SK-N-MC (cell line): ENCODE data around the gene PABPN1L.

Source experiments
- DNase-seq: peaks from one replicate; pipeline ENCODE4 v3.0.0-alpha.2; 2011; ENCODE audit warnings: low read depth, low spot score
- H3K27ac ChIP-seq: fragments of 200-600 bp; sonication (generic); 2 replicates; pipeline ENCODE4 v1.5.1; 2016; ENCODE audit warnings: mixed run types
- H3K36me3 ChIP-seq: fragments of 200-600 bp; sonication (generic); 2 replicates; pipeline ENCODE4 v1.6.1; 2017; ENCODE audit warnings: antibody characterized with exemption, low read length, mixed read lengths; ENCODE audit not compliant: insufficient read depth
- H3K4me3 ChIP-seq: fragments of 200-600 bp; sonication (generic); 2 replicates; pipeline ENCODE4 v1.5.1; 2016
- H3K9ac ChIP-seq: fragments of 200-600 bp; sonication (generic); 2 replicates; pipeline ENCODE4 v1.8.0; 2017; ENCODE audit warnings: mixed run types, mixed read lengths; ENCODE audit not compliant: insufficient read length
- H3K9me3 ChIP-seq: fragments of 200-600 bp; sonication (generic); 2 replicates; pipeline ENCODE4 v1.6.1; 2017; ENCODE audit warnings: low read depth, mild to moderate bottlenecking, antibody characterized with exemption, low read length, moderate library complexity, mixed read lengths
- EZH2 ChIP-seq: fragments of 200-600 bp; sonication (generic); IDR thresholded peaks from one replicate; pipeline ENCODE4 v1.6.1; 2017; ENCODE audit warnings: antibody characterized with exemption
- FOXP2 ChIP-seq: optimal IDR thresholded peaks from 2 replicates; pipeline ENCODE3; 2011; ENCODE audit warnings: mild to moderate bottlenecking, moderate library complexity; ENCODE audit not compliant: insufficient read depth; ENCODE audit errors: extremely low read length, control extremely low read depth
- POLR2AphosphoS5 ChIP-seq: IDR thresholded peaks from 2 replicates; pipeline ENCODE4 v1.6.1; 2012; ENCODE audit warnings: mild to moderate bottlenecking, low read depth, low read length, borderline replicate concordance

The PABPN1L gene

GRCh38 chr16:88869673-88869980 lies 3.2 kb upstream of the PABPN1L start:
- TF ChIP-seq POLR2AphosphoS5 (no peak), EZH2 (no peak), FOXP2 (no peak)
- no peak overlapping the region for H3K27ac ChIP-seq
- H3K9ac ChIP-seq: no peak overlapping the region
- no peaks in the 10 kb centered on the region for H3K9me3 ChIP-seq
- H3K4me3 ChIP-seq: no peak overlapping the region
- no peaks in the 10 kb centered on the region for H3K36me3 ChIP-seq
- DNase-seq: no peak

GRCh38 chr16:88868974-88869672 lies 2.7 kb upstream of the PABPN1L start:
- Histone ChIP-seq H3K9ac (no peak overlapping the region), H3K4me3 (no peak overlapping the region), H3K27ac (no peak overlapping the region), H3K9me3 (no peaks in the 10 kb centered on the region), H3K36me3 (no peaks in the 10 kb centered on the region)
- no peak for TF ChIP-seq FOXP2
- no peak for TF ChIP-seq POLR2AphosphoS5
- no peak for TF ChIP-seq EZH2
- no peak for DNase-seq

GRCh38 chr16:88867581-88868246 lies 1.3 kb upstream of the PABPN1L start:
- DNase-seq: no peak
- no peaks in the 10 kb centered on the region for H3K36me3 ChIP-seq
- H3K27ac ChIP-seq: no peak overlapping the region
- H3K9ac ChIP-seq: no peak overlapping the region
- H3K4me3 ChIP-seq: no peak overlapping the region
- no peaks in the 10 kb centered on the region for H3K9me3 ChIP-seq
- no peak for TF ChIP-seq EZH2
- no peak for TF ChIP-seq FOXP2
- no peak for TF ChIP-seq POLR2AphosphoS5

DNA sequence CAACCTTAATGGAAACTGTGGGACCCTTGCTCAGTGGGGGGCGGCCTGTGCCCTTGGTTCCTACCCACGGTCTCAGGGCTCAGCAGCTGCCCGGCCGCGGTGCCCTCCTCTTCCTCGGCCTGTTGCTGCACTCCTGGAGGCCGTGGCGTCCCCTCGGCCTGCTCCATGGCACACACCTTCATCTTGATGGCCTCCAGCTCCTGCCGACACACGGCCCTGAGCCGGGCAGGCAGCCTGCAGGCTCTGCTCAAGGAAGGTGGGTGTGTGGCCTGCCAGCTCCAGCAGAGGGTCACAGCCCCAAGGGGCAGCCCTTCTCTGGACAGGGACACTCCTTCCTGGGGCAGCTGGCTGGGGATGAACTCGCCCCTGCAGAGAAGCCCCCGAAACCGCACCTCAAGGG lies 718 bp downstream of the PABPN1L start:
- Histone ChIP-seq H3K9ac (no peak overlapping the region), H3K27ac (no peak overlapping the region), H3K36me3 (no peaks in the 10 kb centered on the region), H3K4me3 (no peak overlapping the region), H3K9me3 (no peaks in the 10 kb centered on the region)
- no peak for DNase-seq
- TF ChIP-seq FOXP2: no peak
- no peak for TF ChIP-seq EZH2
- no peak for TF ChIP-seq POLR2AphosphoS5

- TF ChIP-seq EZH2 (no peak), FOXP2 (no peak), POLR2AphosphoS5 (no peak)
- Histone ChIP-seq H3K9me3 (no peaks in the 10 kb centered on the region), H3K9ac (no peak overlapping the region), H3K27ac (no peak overlapping the region), H3K36me3 (no peaks in the 10 kb centered on the region), H3K4me3 (no peak overlapping the region)
- DNase-seq: no peak
These were observed 1.1 kb downstream of the PABPN1L start for GRCh38 chr16:88865310-88865709.

- Histone ChIP-seq H3K9me3 (no peaks in the 10 kb centered on the region), H3K9ac (no peak overlapping the region), H3K4me3 (no peak overlapping the region), H3K27ac (no peak overlapping the region), H3K36me3 (no peaks in the 10 kb centered on the region)
- TF ChIP-seq POLR2AphosphoS5 (no peak), EZH2 (no peak), FOXP2 (no peak)
- no peak for DNase-seq
These were observed 1.9 kb downstream of the PABPN1L start for GRCh38 chr16:88864521-88864920.

DNA sequence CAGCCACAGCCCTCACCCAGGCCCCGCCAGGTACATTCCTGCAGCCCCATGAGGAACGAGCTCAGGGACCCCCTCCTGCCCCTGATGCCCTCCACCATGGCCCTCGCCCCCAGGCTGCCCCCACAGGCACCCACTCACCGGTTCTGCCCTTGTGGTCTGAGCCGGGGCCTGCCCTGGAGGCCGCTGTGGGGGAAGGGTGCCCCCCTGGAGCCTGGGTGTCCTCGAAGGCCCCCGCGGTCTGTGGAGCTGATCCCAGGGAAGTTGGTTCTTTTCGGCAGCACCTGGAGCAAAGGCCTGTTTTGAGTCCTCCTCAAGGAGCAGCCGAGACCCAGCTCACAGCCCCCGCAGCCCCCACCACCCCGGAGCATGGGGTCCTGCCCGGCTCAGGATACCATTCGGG lies 2.4 kb downstream of the PABPN1L start:
- TF ChIP-seq FOXP2 (no peak), POLR2AphosphoS5 (no peak), EZH2 (no peak)
- H3K9me3 ChIP-seq: no peaks in the 10 kb centered on the region

DNA sequence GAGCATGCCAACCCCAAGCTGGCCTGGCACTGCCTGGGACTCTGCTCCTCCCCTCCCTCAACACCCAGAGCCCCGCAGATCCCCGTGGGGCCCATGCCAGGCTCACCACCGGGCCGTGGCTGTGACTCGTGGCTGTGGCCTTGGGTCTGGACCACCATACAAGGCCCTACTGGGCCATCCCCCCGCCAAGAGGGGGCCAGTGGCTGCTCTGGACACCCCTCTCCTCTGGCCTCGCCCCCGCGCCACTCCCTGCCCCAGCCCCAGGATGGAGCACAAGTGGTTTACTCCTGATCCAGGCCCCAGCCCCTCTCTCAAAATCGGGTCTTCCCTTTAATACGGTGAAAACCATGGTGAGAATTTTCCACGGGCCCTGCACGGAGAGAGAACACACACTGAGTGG lies 3.0 kb downstream of the PABPN1L start:
- DNase-seq: no peak
- Histone ChIP-seq H3K9ac (no peak overlapping the region), H3K36me3 (no peaks in the 10 kb centered on the region), H3K4me3 (no peak overlapping the region), H3K9me3 (no peaks in the 10 kb centered on the region), H3K27ac (no peak overlapping the region)
- TF ChIP-seq FOXP2: no peak
- TF ChIP-seq EZH2: no peak
- no peak for TF ChIP-seq POLR2AphosphoS5

More for the DNA sequence above, 2.4 kb downstream of the PABPN1L start:
- Histone ChIP-seq H3K27ac (no peak overlapping the region), H3K4me3 (no peak overlapping the region), H3K36me3 (no peaks in the 10 kb centered on the region), H3K9ac (no peak overlapping the region)
- no peak for DNase-seq
